Body of pancreas (tissue), 4 donors: Measurements from ENCODE around the gene ANGPTL8. TPM values are rescaled to one million over a fixed set of nuclear protein-coding genes. Genes with fewer than 3 reads are reported as not detected.

ENCODE experiments used
- ATAC-seq: fragments of 150-250 bp; one replicate; pipeline ENCODE4 v1.9.1; 2016
- DNase-seq, 4 donors: peaks; one replicate each; pipeline ENCODE4 v3.0.0-alpha.2; 2019
- H3K27ac ChIP-seq, 4 donors: fragments of 200-600 bp; sonication (generic); 1 replicate in 3 of 4; 2 replicates in 1 of 4; pipeline versions ENCODE4 v1.5.1 to v1.6.1; 2016 to 2019; ENCODE audit warnings: mild to moderate bottlenecking in 1 of 4, mixed read lengths in 1 of 4, moderate library complexity in 1 of 4
- H3K27me3 ChIP-seq, 2 donors: fragments of 200-600 bp; sonication (generic); one replicate each; pipeline ENCODE4 v1.6.0; 2016; ENCODE audit warnings: mild to moderate bottlenecking in 1 of 2
- H3K36me3 ChIP-seq, 2 donors: fragments of 200-600 bp; sonication (generic); replicated peaks in 1 of 2; 2 replicates each; pipeline ENCODE4 v1.5.1; 2016; ENCODE audit warnings: low read depth in 2 of 2; ENCODE audit not compliant: insufficient read depth in 1 of 2
- H3K4me1 ChIP-seq: fragments of 200-600 bp; sonication (generic); one replicate; pipeline ENCODE4 v1.6.0; 2016
- H3K4me3 ChIP-seq, 2 donors: fragments of 200-600 bp; sonication (generic); 1 replicate in 1 of 2; 2 replicates in 1 of 2; pipeline ENCODE4 v1.5.1; 2016 to 2019
- H3K9me3 ChIP-seq, 3 donors: fragments of 200-600 bp; sonication (generic); 1 replicate in 2 of 3; 2 replicates in 1 of 3; pipeline ENCODE4 v1.5.1; 2016
- POLR2A ChIP-seq, 3 donors: fragments of 450-650 bp; IDR thresholded peaks; one replicate each; pipeline ENCODE4 v1.6.1; 2016; ENCODE audit warnings: antibody characterized with exemption in 3 of 3, mild to moderate bottlenecking in 2 of 3
- WGBS, 2 donors: methylation state at CpG; one replicate each; pipeline ENCODE4 v1.1.5; 2017; 5-methylcytosine and 5-hydroxymethylcytosine counted together
- intact Hi-C: fragments of 100-400 bp; cut with DNase I; formaldehyde crosslinking; loops from one replicate; pipeline ENCODE4 v1.15.1; 2023
- total RNA-seq, 2 donors: library from RNA; depleted of rRNA; stranded (reverse); fragments of >200 nt; gene quantifications; one replicate each; pipeline ENCODE4 v1.1.0, GENCODE V29; 2016
- TF ChIP-seq, protein P1 (sequence below), 7 experiments: fragments of 450-650 bp in 4 of 7; fragments of 200-600 bp in 3 of 7; sonication (generic) in 3 of 7; IDR thresholded peaks; one replicate each; pipeline ENCODE4 v1.5.1; 2016 to 2019; ENCODE audit warnings: antibody characterized with exemption in 7 of 7

Gene ANGPTL8
- total RNA-seq, 2 donors from 2014 or later = not detected

DNA sequence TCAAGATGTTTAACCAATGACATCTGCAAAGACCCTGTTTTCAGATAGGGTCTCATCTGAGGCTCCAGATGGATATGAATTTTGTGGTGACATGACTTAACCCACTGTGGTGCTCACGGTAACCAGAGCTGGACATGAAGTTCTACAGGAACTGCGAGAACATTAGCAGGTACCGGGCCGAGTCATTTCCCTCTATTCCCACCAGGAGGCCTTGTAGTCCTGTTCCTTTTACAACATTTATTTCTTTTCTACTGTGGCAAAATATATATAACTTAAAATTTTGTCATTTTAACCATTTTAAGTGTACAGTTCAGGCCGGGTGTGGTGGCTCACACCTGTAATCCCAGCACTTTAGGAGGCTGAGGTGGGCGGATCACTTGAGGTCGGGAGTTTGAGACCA lies 48.9 kb downstream of the ANGPTL8 start:
- intact Hi-C loops = no loop called here
- no peak overlapping the region for H3K27ac ChIP-seq
- WGBS, 2 donors = 57 to 76% methylated on average over 7 of the region's 7 CpGs
- no peaks in the 10 kb centered on the region for H3K9me3 ChIP-seq
- DNase-seq (peak in 1 of 4 donors; percentile 24), ATAC-seq (no peak)
- H3K4me1 ChIP-seq = peaks cover 2% of the 10 kb centered on the region
- H3K27me3 ChIP-seq = no peaks in the 10 kb centered on the region
- H3K36me3 ChIP-seq = no peaks in the 10 kb centered on the region
- no peak overlapping the region for H3K4me3 ChIP-seq
- TF ChIP-seq POLR2A (IDR thresholded peaks at IDR 0.05) = no peak
- TF ChIP-seq, protein P1, sequence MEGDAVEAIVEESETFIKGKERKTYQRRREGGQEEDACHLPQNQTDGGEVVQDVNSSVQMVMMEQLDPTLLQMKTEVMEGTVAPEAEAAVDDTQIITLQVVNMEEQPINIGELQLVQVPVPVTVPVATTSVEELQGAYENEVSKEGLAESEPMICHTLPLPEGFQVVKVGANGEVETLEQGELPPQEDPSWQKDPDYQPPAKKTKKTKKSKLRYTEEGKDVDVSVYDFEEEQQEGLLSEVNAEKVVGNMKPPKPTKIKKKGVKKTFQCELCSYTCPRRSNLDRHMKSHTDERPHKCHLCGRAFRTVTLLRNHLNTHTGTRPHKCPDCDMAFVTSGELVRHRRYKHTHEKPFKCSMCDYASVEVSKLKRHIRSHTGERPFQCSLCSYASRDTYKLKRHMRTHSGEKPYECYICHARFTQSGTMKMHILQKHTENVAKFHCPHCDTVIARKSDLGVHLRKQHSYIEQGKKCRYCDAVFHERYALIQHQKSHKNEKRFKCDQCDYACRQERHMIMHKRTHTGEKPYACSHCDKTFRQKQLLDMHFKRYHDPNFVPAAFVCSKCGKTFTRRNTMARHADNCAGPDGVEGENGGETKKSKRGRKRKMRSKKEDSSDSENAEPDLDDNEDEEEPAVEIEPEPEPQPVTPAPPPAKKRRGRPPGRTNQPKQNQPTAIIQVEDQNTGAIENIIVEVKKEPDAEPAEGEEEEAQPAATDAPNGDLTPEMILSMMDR (IDR thresholded peaks at IDR 0.05) = peak in 5 of 7 experiments; percentile 17 to 36 (median 26)

DNA sequence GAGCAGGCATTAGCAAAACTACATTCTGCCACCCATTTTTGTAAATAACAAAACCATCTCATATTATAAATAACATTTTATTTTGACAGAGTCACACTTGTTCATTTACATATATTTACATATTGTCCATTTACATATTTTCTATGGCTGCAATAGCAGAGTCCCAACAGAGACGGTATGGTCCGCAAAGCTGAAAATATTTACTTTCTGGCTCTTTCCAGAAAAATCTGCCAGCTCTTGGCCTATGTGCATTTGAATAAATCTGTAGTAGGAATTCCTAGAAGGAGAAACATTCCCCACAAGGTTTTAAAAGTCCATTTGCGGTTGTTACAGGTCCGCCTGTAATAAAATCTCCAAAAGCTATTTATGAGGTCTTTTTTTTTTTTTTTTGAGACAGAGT lies 50.8 kb downstream of the ANGPTL8 start:
- 79 to 92% methylated on average over 4 of the region's 4 CpGs for WGBS, 2 donors
- Histone ChIP-seq H3K4me1 (peaks cover 10% of the 10 kb centered on the region), H3K27me3 (no peaks in the 10 kb centered on the region), H3K4me3 (no peak overlapping the region), H3K36me3 (no peaks in the 10 kb centered on the region), H3K9me3 (no peaks in the 10 kb centered on the region), H3K27ac (no peak overlapping the region)
- intact Hi-C loops = loop anchor here (5.0 to 10.0 kb wide), 3 partner anchors 157 to 295 kb away; partner anchors contain the start of gene ELAVL3
- no peak for DNase-seq
- no peak for TF ChIP-seq POLR2A (IDR thresholded peaks at IDR 0.05)
- TF ChIP-seq, protein P1 (IDR thresholded peaks at IDR 0.05) = no peak
- no peak for ATAC-seq

DNA sequence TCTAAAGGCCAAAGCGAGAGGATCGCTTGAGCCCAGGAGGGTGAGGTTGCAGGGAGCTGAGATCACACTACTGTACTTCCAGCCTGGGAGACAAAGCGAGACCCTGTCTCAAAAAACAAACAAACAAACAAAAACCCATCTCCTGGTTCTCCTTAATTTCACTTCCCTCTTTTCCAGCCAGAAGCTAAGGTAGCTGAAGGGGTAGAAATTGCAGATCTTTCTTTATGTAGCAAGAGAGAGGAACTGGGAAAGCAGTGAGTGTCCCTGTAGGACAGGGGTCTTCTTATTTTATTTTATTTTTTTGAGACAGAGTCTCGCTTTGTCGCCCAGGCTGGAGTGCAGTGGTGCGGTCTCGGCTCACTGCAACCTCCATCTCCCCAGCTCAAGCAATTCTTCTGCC lies 52.0 kb downstream of the ANGPTL8 start:
- no peak overlapping the region for H3K27ac ChIP-seq
- peaks cover 10% of the 10 kb centered on the region for H3K4me1 ChIP-seq
- TF ChIP-seq, protein P1 (IDR thresholded peaks at IDR 0.05) = no peak
- no peak for TF ChIP-seq POLR2A (IDR thresholded peaks at IDR 0.05)
- intact Hi-C loops = loop anchor here (5.0 to 10.0 kb wide), 3 partner anchors 156 to 293 kb away; partner anchors contain the start of gene ELAVL3
- no peak overlapping the region for H3K4me3 ChIP-seq
- 83 to 87% methylated on average over 7 of the region's 7 CpGs for WGBS, 2 donors
- no peaks in the 10 kb centered on the region for H3K27me3 ChIP-seq
- H3K9me3 ChIP-seq = no peaks in the 10 kb centered on the region
- ATAC-seq (no peak), DNase-seq (no peak)
- H3K36me3 ChIP-seq = no peaks in the 10 kb centered on the region

Other genes with a start within 250 kb of the ANGPTL8 start
- 100 to 1,000 TPM in 1 of 2 donors, 10 to 100 TPM in 1; 18.9 to 105 TPM for gene LDLR, start 150.2 kb upstream of the ANGPTL8 start, total RNA-seq
- gene SPC24, start 83.8 kb upstream of the ANGPTL8 start, total RNA-seq = 1 to 10 TPM; 1.8 to 6.9 TPM
- 100 to 1,000 TPM; 133 to 165 TPM for gene KANK2, start 42.1 kb upstream of the ANGPTL8 start, total RNA-seq
- gene DOCK6, start 22.9 kb downstream of the ANGPTL8 start, total RNA-seq = 10 to 100 TPM; 77.1 to 89.2 TPM
- gene TSPAN16, start 56.5 kb downstream of the ANGPTL8 start, total RNA-seq = not detected
- gene RAB3D, start 100.0 kb downstream of the ANGPTL8 start, total RNA-seq = 10 to 100 TPM; 47.1 to 51.6 TPM
- 100 to 1,000 TPM; 176 to 197 TPM for gene TMEM205, start 106.6 kb downstream of the ANGPTL8 start, total RNA-seq
- gene CCDC159, start 106.9 kb downstream of the ANGPTL8 start, total RNA-seq = 10 to 100 TPM; 26.5 to 32.6 TPM
- gene PLPPR2, start 115.8 kb downstream of the ANGPTL8 start, total RNA-seq = 10 to 100 TPM in 1 of 2 donors, 1 to 10 TPM in 1; 9.9 to 30.3 TPM
- gene SWSAP1, start 135.0 kb downstream of the ANGPTL8 start, total RNA-seq = 1 to 10 TPM in 1 of 2 donors, under 1 TPM in 1; 0.78 to 2.0 TPM
- 10 to 100 TPM; 15.0 to 20.4 TPM for gene EPOR, start 144.7 kb downstream of the ANGPTL8 start, total RNA-seq
- 10 to 100 TPM; 35.0 to 56.0 TPM for gene RGL3, start 179.7 kb downstream of the ANGPTL8 start, total RNA-seq
- under 1 TPM in 1 of 2 donors, not detected in 1; 0.26 TPM for gene ODAD3, start 195.5 kb downstream of the ANGPTL8 start, total RNA-seq
- 100 to 1,000 TPM; 134 to 194 TPM for gene PRKCSH, start 196.0 kb downstream of the ANGPTL8 start, total RNA-seq
- not detected for gene ELAVL3, start 241.4 kb downstream of the ANGPTL8 start, total RNA-seq